Measurements from ENCODE around the gene ARL10.

Gene ARL10

DNA sequence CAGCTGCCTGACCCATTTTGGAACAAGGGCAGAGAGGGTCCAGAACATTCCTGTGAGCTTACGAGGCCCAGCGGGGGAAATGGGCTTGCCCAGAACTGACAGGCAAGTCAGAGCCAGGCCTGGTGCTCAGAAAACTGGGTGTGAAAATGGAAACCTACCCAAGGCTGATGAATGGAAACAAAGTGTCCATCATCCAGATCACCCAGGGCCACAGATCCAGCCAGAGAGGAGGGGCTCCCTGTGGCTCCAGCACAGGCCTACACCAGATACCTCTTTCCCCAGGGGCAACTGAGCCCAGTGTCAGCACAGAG is 47.9 kb downstream of the ARL10 start:
- no peak for DNase-seq

DNA sequence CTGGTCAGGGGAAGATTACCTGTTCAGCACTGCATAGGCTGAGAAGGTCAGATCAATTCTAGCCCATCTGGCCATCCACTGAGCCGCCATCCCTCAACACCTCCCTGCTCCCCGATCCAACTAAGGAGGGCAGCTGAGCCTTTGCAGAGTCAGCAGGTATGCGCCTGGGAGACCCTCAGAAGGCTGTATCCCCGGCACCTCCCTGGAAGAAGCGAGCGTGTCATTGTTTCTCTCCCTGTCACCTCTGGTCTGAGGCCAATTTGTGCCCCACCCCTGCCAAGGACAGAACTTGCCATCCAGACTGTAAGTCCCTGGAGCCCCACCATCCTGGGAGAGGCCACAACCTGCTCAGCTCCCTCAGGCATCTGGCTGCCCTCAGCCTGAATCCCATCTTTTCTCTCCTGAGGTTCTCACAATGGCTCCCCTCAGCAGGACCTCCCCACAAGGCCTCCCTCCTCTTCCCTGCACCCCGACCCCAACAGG is 48.5 kb downstream of the ARL10 start:
- DNase-seq, result no peak

DNA sequence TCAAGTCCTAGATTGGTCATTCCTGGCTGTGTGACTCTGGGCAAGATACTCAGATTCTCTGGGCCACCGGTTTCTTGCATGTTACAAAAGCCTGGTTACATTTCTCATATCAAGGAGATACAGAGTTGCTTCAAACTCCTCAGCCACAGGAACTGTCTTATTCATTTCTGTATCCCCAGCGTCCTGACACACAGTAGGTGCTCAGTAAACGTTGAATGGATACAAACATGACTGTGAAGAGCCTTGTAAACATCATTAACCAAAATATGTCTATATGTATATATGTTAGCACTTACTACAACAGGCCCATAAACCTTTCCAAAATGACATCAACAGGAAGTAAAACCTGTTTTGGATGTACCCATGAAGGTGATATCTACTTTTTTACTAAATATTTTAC is 49.4 kb downstream of the ARL10 start:
- no peak for DNase-seq

DNA sequence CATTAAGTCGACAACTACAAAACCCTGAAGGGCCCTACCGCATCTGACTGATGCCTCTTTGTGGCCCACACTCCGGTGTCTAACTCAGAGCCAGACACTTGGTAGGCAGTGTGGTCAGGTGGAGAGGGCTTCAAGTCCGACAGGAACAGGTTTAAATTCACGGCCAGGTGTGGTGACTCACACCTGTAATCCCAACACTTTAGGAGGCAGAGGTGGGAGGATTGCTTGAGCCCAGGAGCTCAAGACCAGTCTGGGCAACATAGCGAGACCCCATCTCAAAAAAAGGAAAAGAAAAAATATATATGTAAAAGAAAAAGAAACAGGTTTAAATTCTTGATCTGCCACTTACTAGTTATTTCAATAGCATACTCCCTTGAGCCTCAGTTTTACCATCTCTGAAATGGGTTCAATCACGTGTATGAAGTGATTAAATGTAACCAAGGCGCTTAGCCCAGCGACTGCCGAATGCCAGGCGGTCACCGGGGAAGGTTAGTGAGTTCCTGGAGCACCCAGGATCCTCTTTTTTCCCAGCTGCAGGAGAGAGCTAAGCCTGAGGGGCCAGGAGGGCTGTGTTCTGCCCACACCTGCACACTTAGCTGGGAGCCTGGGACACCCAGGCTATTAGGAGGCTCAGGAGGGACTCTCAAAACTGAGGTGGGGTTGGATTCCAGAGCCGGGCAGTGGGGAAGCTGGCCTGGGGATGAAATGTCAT is 50.1 kb downstream of the ARL10 start:
- DNase-seq, result no peak

GRCh38 chr5:176415952-176416924 is 51.0 kb downstream of the ARL10 start, which contains the start of gene CLTB:
CLTB (minus strand) TSS chr5:176416539; CDS start chr5:176416363, 176 bp downstream.
- DNase-seq, result peak; percentile 25 to 38

DNA sequence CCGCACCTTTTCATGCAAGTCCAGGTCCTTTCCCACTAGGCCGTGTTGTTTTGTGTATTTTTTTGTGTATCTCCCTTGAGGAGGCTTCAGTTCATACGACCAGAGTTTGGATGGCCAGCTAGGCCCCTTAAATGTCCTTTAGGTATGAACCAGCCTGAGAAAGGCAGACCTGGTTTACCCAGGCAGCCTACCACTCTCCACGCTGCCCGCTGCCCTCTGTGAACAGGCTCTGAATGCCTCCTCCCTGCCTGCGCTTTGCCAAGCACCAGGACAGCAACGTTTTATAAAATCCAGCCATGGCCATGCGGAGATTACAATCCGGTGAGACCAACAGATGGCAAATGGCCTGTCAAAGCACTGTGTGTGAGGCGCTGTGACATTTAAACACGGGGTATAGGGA is 51.7 kb downstream of the ARL10 start:
- no peak for DNase-seq

GRCh38 chr5:176418251-176418650 is 53.0 kb downstream of the ARL10 start:
- DNase-seq, result no peak

DNA sequence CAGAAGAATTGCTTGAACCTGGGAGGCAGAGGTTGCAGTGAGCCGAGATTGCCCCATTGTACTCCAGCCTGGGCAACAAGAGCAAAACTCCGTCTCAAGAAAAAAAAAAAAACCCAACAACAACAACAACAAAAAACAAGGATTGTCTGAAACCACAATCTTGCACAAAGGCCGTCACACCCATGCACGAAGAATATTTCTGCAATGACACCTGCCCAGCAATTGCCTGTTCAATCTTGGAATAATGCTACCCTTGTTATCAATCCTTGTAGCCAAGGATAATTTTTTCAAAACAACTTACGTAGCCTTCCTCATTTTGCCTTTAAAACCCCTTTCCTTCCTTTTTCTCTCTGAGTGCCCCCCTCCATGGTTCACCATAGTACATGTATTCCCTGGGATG is 54.8 kb downstream of the ARL10 start:
- no peak for DNase-seq

DNA sequence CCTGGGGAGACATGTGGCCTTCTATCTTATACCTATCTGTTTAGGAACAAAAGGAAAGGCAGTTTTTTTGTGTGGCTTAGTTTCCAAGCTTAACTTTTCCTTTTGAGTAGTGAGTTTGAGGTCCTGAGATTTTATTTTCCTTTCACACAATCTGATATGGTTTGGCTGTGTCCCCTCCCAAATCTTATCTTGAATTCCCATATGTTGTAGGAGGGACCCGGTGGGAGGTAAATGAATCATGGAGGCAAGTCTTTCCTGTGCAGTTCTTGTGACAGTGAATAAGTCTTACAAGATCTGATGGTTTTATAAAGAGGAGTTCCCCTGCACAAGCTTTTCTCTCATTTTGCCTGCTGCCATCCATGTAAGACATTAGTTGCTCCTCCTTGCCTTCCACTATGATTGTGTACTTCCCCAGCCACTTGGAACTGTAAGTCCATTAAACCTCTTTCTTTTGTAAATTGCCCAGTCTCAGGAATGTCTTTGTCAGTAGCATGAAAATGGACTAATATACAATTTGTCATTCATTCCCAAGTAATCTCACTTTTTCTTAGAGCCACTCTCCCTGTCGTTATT is 55.8 kb downstream of the ARL10 start:
- no peak for DNase-seq

- DNase-seq, result no peak
These were observed 58.9 kb downstream of the ARL10 start for GRCh38 chr5:176424181-176424580.

DNA sequence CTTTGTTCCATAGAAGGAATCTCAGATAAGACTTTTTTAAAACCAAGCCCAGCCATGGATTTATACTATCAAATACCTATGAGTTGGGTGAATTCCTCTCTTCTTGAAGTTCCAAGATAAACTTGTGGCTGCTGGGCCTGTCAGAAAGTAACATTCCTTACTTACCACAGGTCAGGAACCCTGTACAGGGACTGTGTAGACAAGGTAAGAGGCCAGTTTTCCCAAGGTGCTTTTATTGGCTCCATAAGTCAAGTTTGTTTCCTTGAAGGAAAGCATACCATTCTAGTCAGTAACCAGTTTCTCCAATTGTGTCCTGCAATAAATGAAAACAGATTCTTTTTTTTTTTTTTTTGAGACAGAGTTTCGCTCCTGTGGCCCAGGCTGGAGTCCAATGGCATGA is 59.9 kb downstream of the ARL10 start:
- DNase-seq, result no peak

DNA sequence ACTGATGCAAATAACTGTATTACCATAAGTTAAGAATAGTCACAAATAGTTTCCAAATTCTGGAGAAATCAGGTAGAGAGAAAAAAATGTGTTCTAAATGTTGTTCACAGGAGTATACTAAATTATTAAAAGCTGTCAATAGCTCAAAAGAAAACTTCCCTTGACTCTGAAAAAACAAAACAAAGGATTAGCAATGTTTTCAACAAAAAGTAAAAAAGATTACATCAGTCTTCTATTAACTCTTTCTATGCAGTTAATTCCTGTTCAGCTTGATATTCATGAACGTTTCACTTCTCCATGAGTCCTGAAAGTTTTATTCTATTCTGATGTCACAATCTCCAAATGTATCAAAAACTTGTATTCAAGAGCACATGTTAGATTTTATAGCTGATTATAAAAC is 60.5 kb downstream of the ARL10 start:
- no peak for DNase-seq

DNA sequence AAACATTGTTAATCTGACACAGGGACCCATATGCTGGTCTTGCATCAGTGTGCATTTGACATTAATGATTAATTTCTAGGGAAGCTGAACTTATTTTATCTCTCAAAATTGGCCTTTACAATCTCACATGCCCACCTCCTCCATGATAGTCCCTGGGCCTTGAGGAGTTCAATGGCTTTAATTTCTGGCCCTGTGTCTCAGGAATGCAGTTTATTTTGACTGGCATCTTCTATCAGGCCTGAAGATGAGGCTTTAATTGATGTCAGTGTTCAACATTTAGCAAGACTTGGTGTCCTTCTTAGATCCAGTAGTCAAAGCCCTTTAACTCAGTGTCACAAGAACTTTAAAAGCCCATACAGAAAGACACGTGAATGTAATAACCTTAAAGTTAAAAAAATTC is 61.6 kb downstream of the ARL10 start:
- no peak for DNase-seq

- DNase-seq, result no peak
These were observed 62.7 kb downstream of the ARL10 start for GRCh38 chr5:176427971-176428370.

DNA sequence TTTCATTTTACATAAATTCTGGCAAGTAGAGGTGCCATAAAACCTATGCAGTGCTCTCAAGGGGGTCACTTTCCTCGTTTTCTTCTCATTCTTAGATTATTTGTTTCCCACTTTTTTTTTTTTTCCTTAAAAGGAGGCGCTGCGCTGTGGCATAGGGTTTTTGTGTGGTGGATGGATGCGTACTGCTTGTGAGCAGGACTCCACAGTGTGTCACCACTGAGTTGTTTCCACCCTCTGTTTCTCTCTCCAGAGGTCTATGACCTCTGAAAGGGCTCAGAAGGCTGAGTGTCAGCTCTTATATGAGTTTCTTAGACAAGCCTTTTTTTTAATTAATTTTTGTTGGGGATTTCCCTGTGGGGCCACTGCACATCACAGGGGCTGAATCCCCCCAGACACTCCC is 64.7 kb downstream of the ARL10 start:
- no peak for DNase-seq

All from cerebellar nuclear complex (tissue), 1 donor.